Endothelial cell (in vitro differentiated cells): Measurements from ENCODE around the gene MAT2A. TPM values are rescaled to one million over a fixed set of nuclear protein-coding genes. Genes with fewer than 3 reads are reported as not detected.

Experiments used
- DNase-seq: peaks from one replicate; pipeline ENCODE4 v3.0.0; 2021; ENCODE audit warnings: low spot score
- H3K27ac Mint-ChIP-seq: one replicate; pipeline ENCODE4 v1.8.0; 2021; ENCODE audit warnings: mixed read lengths, inconsistent platforms; ENCODE audit not compliant: unreplicated experiment
- H3K27me3 Mint-ChIP-seq: one replicate; pipeline ENCODE4 v1.8.0; 2021; ENCODE audit warnings: mild to moderate bottlenecking, moderate library complexity, mixed read lengths, inconsistent platforms; ENCODE audit not compliant: unreplicated experiment
- H3K36me3 Mint-ChIP-seq: one replicate; pipeline ENCODE4 v1.8.0; 2021; ENCODE audit warnings: mild to moderate bottlenecking, low read depth, mixed read lengths, inconsistent platforms; ENCODE audit not compliant: unreplicated experiment
- H3K4me1 Mint-ChIP-seq: one replicate; pipeline ENCODE4 v1.8.0; 2021; ENCODE audit warnings: mild to moderate bottlenecking, mixed read lengths, inconsistent platforms; ENCODE audit not compliant: unreplicated experiment
- H3K4me3 Mint-ChIP-seq: one replicate; pipeline ENCODE4 v1.8.0; 2021; ENCODE audit warnings: mild to moderate bottlenecking, mixed read lengths, inconsistent platforms; ENCODE audit not compliant: unreplicated experiment
- H3K9me3 Mint-ChIP-seq: one replicate; pipeline ENCODE4 v1.8.0; 2021; ENCODE audit warnings: mixed read lengths, inconsistent platforms; ENCODE audit not compliant: unreplicated experiment
- CTCF ChIP-seq: fragments of 200-600 bp; sonication (generic); IDR thresholded peaks from one replicate; pipeline ENCODE4 v1.5.0; 2021; ENCODE audit warnings: antibody characterized with exemption; ENCODE audit not compliant: unreplicated experiment
- total RNA-seq: library from RNA; stranded (reverse); fragmentation: NEBNext Ultra II Directional; extraction: Animal tissue kit (Norgen Biotek cat#: 25700); gene quantifications from one replicate; pipeline ENCODE4 v1.2.1, GENCODE V29; 2021; ENCODE audit not compliant: unreplicated experiment

MAT2A gene
- total RNA-seq, 1 donor from 2014 or later = 151 TPM

DNA sequence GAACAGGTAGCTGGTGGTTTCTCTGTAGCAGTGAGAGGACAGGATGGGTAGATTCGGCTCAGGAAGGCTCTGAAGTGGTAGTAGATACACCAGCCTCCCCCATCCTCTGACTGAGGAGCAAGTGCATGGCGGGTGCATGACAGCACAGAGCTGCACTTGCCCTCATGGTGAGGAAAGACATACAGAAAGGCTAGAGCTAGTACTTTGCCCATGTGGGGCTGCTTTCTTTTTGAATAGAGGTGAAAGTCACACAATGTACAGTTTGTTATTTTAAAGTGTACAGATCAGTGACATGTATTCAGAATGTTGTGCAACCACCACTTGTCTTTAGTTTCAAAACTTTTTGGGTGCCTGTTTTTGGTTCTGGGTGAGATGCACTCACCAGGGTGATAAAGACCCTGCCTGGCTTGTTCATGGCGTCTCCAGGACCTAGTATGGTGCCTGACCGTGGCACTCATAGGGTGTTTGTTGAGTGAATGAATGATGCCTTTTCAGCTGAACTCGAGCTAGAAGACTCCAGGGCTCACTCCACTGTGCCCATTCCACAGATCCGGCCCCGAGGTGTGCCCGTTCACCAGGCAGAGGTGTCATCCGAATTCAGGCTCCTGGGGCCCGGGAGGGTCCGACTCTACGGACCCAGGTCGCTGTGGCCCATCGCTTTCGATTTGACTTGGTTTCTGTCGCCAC lies 44.8 kb downstream of the MAT2A start:
- peak overlapping the region; percentile 88 for H3K4me3 Mint-ChIP-seq
- peak overlapping the region; percentile 91 for H3K27ac Mint-ChIP-seq

DNA sequence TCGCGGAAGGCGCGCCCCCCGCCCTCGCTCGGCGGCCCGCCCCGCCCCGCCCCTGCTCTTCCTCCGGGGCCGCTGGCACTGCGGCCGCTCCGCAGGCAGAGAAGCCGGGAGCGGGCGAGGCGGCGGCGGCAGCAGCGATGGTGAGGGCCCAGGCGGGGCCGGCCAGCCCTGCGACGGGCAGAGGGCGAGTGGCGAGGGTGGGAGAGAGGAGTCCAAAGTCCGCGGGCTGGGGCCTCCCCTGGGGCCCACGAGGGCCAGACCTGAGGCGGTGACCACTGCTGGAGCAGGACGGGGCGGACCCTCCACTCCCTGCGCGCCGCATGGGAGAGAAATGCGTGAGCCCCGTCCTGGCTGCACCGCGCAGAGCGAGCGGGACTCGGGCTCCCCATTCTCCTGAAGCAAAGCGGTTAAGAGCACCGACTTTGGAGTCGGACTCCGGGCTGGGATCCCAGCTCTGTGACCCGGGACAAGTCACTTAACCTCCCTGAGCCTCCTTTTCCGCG lies 45.4 kb downstream of the MAT2A start, which contains the start of gene VAMP5:
VAMP5 (plus strand) TSS at position 78 of the 503 bp plus-strand sequence; CDS start at position 138, 60 bp downstream.
- H3K36me3 Mint-ChIP-seq = peaks cover 21% of the 10 kb centered on the region
- TF ChIP-seq CTCF = no peak
- no peaks in the 10 kb centered on the region for H3K9me3 Mint-ChIP-seq
- peak within 1 kb of the TSS; percentile 94 for H3K27ac Mint-ChIP-seq
- DNase-seq = peak; percentile 37
- H3K27me3 Mint-ChIP-seq = peaks cover 12% of the 10 kb centered on the region
- H3K4me1 Mint-ChIP-seq = peaks cover 76% of the 10 kb centered on the region
- peak within 1 kb of the TSS; percentile 88 for H3K4me3 Mint-ChIP-seq

More for the DNA sequence above, 44.8 kb downstream of the MAT2A start:
- H3K4me1 Mint-ChIP-seq = peaks cover 77% of the 10 kb centered on the region
- no peak for DNase-seq
- H3K36me3 Mint-ChIP-seq = peaks cover 21% of the 10 kb centered on the region
- H3K9me3 Mint-ChIP-seq = no peaks in the 10 kb centered on the region
- TF ChIP-seq CTCF = no peak
- peaks cover 12% of the 10 kb centered on the region for H3K27me3 Mint-ChIP-seq

- H3K27me3 Mint-ChIP-seq = peaks cover 12% of the 10 kb centered on the region
Observed at GRCh38 chr2:85584857-85585780, 46.2 kb downstream of the MAT2A start.

DNA sequence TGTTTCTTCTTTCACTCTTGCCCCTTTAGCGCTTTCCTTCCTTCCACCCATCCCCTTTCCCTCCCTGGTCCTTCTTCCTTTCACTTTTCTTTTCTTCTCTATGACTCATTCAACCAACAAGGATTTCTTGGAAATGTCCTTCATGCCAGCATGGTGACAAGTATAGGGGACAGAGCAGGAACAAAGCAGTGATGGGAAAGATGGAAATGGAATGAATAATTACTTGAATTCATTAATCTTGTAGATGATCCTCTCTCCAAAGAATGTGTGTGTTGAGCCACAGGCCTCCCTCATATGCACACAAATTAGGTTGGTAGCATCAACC lies 46.8 kb downstream of the MAT2A start:
- DNase-seq = no peak
- Mint-ChIP-seq H3K4me1 (peaks cover 80% of the 10 kb centered on the region), H3K27ac (peak overlapping the region; percentile 94), H3K4me3 (peak overlapping the region; percentile 83), H3K27me3 (peaks cover 13% of the 10 kb centered on the region), H3K9me3 (no peaks in the 10 kb centered on the region), H3K36me3 (peaks cover 25% of the 10 kb centered on the region)
- TF ChIP-seq CTCF = no peak

More at GRCh38 chr2:85584857-85585780, 46.2 kb downstream of the MAT2A start:
- DNase-seq = peak; percentile 62
- Mint-ChIP-seq H3K36me3 (peaks cover 25% of the 10 kb centered on the region), H3K27ac (peak overlapping the region; percentile 94), H3K9me3 (no peaks in the 10 kb centered on the region), H3K4me3 (peak overlapping the region; percentile 83), H3K4me1 (peaks cover 77% of the 10 kb centered on the region)
- TF ChIP-seq CTCF = no peak
